RWPE1 (cell line): ENCODE results near the gene TAX1BP1.

Source experiments
- CTCF ChIA-PET: fragments of 350-600 bp; sonication (Branson Sonifier 250); formaldehyde crosslinking; extraction: SDS; loops from one replicate; lab custom pipeline; 2021; lab: Yijun Ruan, JAX
- POLR2A ChIA-PET: fragments of 400-600 bp; formaldehyde crosslinking; extraction: SDS; loops from one replicate; lab custom pipeline; 2020; ENCODE audit warnings: antibody characterized with exemption; ENCODE audit not compliant: low non-redundant PET; lab: Yijun Ruan, JAX
- DNase-seq: peaks from one replicate; pipeline ENCODE4 v3.0.0; 2012; ENCODE audit warnings: low spot score
- H3K27ac ChIP-seq: fragments of 450-650 bp; 2 replicates; pipeline ENCODE4 v1.5.1; 2017
- CTCF ChIP-seq: fragments of 450-650 bp; conservative IDR thresholded peaks from 2 replicates; pipeline ENCODE4 v1.5.1; 2017; ENCODE audit warnings: low read depth, mild to moderate bottlenecking

TAX1BP1 gene

GRCh38 chr7:27745064-27745583, 5.2 kb downstream of the TAX1BP1 start:
- POLR2A ChIA-PET: no interaction called here
- H3K27ac ChIP-seq: no peak overlapping the region

GRCh38 chr7:27746486-27746885, 6.5 kb downstream of the TAX1BP1 start:
- DNase-seq: no peak
- POLR2A ChIA-PET: no interaction called here
- TF ChIP-seq CTCF: no peak
- CTCF ChIA-PET: interaction anchor here (0.6 to 1.5 kb wide), 2 partner anchors 189 to 351 kb away, joined by 3 read pairs; no protein-coding TSS in a partner anchor
- no peak overlapping the region for H3K27ac ChIP-seq

More at GRCh38 chr7:27745064-27745583, 5.2 kb downstream of the TAX1BP1 start:
- peak; percentile 69 for DNase-seq
- CTCF ChIA-PET: interaction anchor here (0.5 to 1.6 kb wide), 15 partner anchors 22 to 767 kb away, joined by 3 to 16 read pairs (median 4); no protein-coding TSS in a partner anchor
- TF ChIP-seq CTCF: peak; percentile 94

GRCh38 chr7:27746978-27747377, 7.0 kb downstream of the TAX1BP1 start:
- CTCF ChIA-PET: interaction anchor here (0.8 kb wide), 1 partner anchor 70 kb away, joined by 5 read pairs; no protein-coding TSS in a partner anchor
- H3K27ac ChIP-seq: no peak overlapping the region
- POLR2A ChIA-PET: no interaction called here
- no peak for DNase-seq
- no peak for TF ChIP-seq CTCF

GRCh38 chr7:27747589-27748368, 7.8 kb downstream of the TAX1BP1 start:
- POLR2A ChIA-PET: no interaction called here
- CTCF ChIA-PET: interaction anchor here (0.8 kb wide), 1 partner anchor 69 kb away, joined by 5 read pairs; no protein-coding TSS in a partner anchor
- no peak for TF ChIP-seq CTCF

GRCh38 chr7:27750316-27750715, 10.4 kb downstream of the TAX1BP1 start:
- DNase-seq: no peak
- ChIA-PET CTCF (interaction anchor here (0.7 to 1.0 kb wide), 2 partner anchors 24 to 412 kb away, joined by 3 to 4 read pairs; no protein-coding TSS in a partner anchor), POLR2A (no interaction called here)
- no peak overlapping the region for H3K27ac ChIP-seq
- no peak for TF ChIP-seq CTCF

More at GRCh38 chr7:27747589-27748368, 7.8 kb downstream of the TAX1BP1 start:
- no peak overlapping the region for H3K27ac ChIP-seq
- DNase-seq: no peak

- ChIA-PET CTCF (interaction anchor here (1.2 kb wide), 1 partner anchor 22 kb away, joined by 3 read pairs; no protein-coding TSS in a partner anchor), POLR2A (no interaction called here)
- TF ChIP-seq CTCF: no peak
- H3K27ac ChIP-seq: no peak overlapping the region
- DNase-seq: no peak
Measured at GRCh38 chr7:27751888-27752660, 12.1 kb downstream of the TAX1BP1 start.
